ENCODE measurements around the gene CGRRF1. TPM values are rescaled to one million over a fixed set of nuclear protein-coding genes. Genes with fewer than 3 reads are reported as not detected.
A peak's percentile ranks its signal among the peaks of the same experiment; 100 is the strongest.

CGRRF1 gene
- total and polyA plus RNA-seq, 5 donors from 2014 or later = 27.7 to 45.6 (median 31.5) TPM

GRCh38 chr14:54564868-54565784, 55.4 kb downstream of the CGRRF1 start:
- Mint-ChIP-seq H3K27me3 (peaks cover 52% of the 10 kb centered on the region), H3K4me3 (peak overlapping the region; percentile 82 to 94 (median 89)), H3K27ac (peak overlapping the region; percentile 48 to 93 (median 61)), H3K36me3 (no peaks in the 10 kb centered on the region), H3K4me1 (peaks cover 6 to 16% (median 10%) of the 10 kb centered on the region in 4 donors), H3K9me3 (peaks cover 0 to 3% (median 0%) of the 10 kb centered on the region in 7 donors)
- H3K4me3 ChIP-seq (ENCODE audit: low read depth, low read length) = peak overlapping the region; percentile 70
- H3K27ac ChIP-seq (ENCODE audit: insufficient read depth, low read length, poor library complexity, severe bottlenecking) = peak overlapping the region; percentile 75
- H3K9me3 ChIP-seq (ENCODE audit: control insufficient read depth in 2 of 2, low read length in 2 of 2) = no peaks in the 10 kb centered on the region
- peak; percentile 42 to 72 (median 65) for DNase-seq
- H3K4me1 ChIP-seq (ENCODE audit: control insufficient read depth, insufficient read depth, low read length, poor library complexity, severe bottlenecking) = peaks cover 33% of the 10 kb centered on the region
- no peaks in the 10 kb centered on the region for H3K36me3 ChIP-seq (ENCODE audit: control insufficient read depth, insufficient read depth, low read length)
- peak; percentile 40 to 50 for ATAC-seq (ENCODE audit: low read depth in 2 of 2)
- H3K27me3 ChIP-seq (ENCODE audit: control insufficient read depth, insufficient read depth, low read length) = peaks cover 16% of the 10 kb centered on the region

- Mint-ChIP-seq H3K4me3 (peak overlapping the region; percentile 82 to 94 (median 89)), H3K9me3 (peaks cover 0 to 3% (median 0%) of the 10 kb centered on the region in 7 donors), H3K27ac (peak overlapping the region; percentile 52 to 93 (median 56)), H3K27me3 (peaks cover 51% of the 10 kb centered on the region), H3K36me3 (no peaks in the 10 kb centered on the region), H3K4me1 (peaks cover 6 to 16% (median 10%) of the 10 kb centered on the region in 4 donors)
- DNase-seq (peak; percentile 69 to 82 (median 82)), ATAC-seq (ENCODE audit: low read depth in 2 of 2) (peak; percentile 79 to 80)
- H3K36me3 ChIP-seq (ENCODE audit: control insufficient read depth, insufficient read depth, low read length) = no peaks in the 10 kb centered on the region
- peak overlapping the region; percentile 75 for H3K27ac ChIP-seq (ENCODE audit: insufficient read depth, low read length, poor library complexity, severe bottlenecking)
- H3K27me3 ChIP-seq (ENCODE audit: control insufficient read depth, insufficient read depth, low read length) = peaks cover 17% of the 10 kb centered on the region
- H3K4me3 ChIP-seq (ENCODE audit: low read depth, low read length) = no peak overlapping the region
- H3K9me3 ChIP-seq (ENCODE audit: control insufficient read depth in 2 of 2, low read length in 2 of 2) = no peaks in the 10 kb centered on the region
- peaks cover 33% of the 10 kb centered on the region for H3K4me1 ChIP-seq (ENCODE audit: control insufficient read depth, insufficient read depth, low read length, poor library complexity, severe bottlenecking)
Measured at GRCh38 chr14:54565785-54566409, 56.2 kb downstream of the CGRRF1 start.

- peak within 1 kb of the TSS; percentile 60 to 93 (median 91) for H3K27ac Mint-ChIP-seq
- H3K36me3 Mint-ChIP-seq = no peaks in the 10 kb centered on the region
- H3K4me1 Mint-ChIP-seq = peaks cover 6 to 16% (median 10%) of the 10 kb centered on the region in 4 donors
- DNase-seq (peak; percentile 49 to 77 (median 61)), ATAC-seq (ENCODE audit: low read depth in 2 of 2) (peak; percentile 15 to 36)
- H3K27me3 Mint-ChIP-seq = peaks cover 53% of the 10 kb centered on the region
- Histone ChIP-seq H3K9me3 (ENCODE audit: control insufficient read depth in 2 of 2, low read length in 2 of 2) (no peaks in the 10 kb centered on the region), H3K27me3 (ENCODE audit: control insufficient read depth, insufficient read depth, low read length) (peaks cover 17% of the 10 kb centered on the region), H3K4me1 (ENCODE audit: control insufficient read depth, insufficient read depth, low read length, poor library complexity, severe bottlenecking) (peaks cover 33% of the 10 kb centered on the region), H3K36me3 (ENCODE audit: control insufficient read depth, insufficient read depth, low read length) (no peaks in the 10 kb centered on the region), H3K4me3 (ENCODE audit: low read depth, low read length) (peak within 1 kb of the TSS; percentile 70), H3K27ac (ENCODE audit: insufficient read depth, low read length, poor library complexity, severe bottlenecking) (peak within 1 kb of the TSS; percentile 45)
- H3K9me3 Mint-ChIP-seq = peaks cover 0 to 3% (median 0%) of the 10 kb centered on the region in 7 donors
- peak within 1 kb of the TSS; percentile 94 to 96 (median 95) for H3K4me3 Mint-ChIP-seq
Measured at GRCh38 chr14:54566410-54567223, 56.9 kb downstream of the CGRRF1 start, which contains the start of gene SAMD4A. Gene SAMD4A (plus strand): TSS chr14:54567128. CDS start chr14:54567917, 789 bp downstream.

- Mint-ChIP-seq H3K27ac (peak overlapping the region in 2 of 3 donors; percentile 84 to 91), H3K36me3 (peaks cover 3% of the 10 kb centered on the region), H3K27me3 (peaks cover 52% of the 10 kb centered on the region), H3K4me1 (peaks cover 6 to 16% (median 10%) of the 10 kb centered on the region in 4 donors), H3K9me3 (peaks cover 0 to 6% (median 3%) of the 10 kb centered on the region in 7 donors), H3K4me3 (peak overlapping the region; percentile 94 to 96 (median 95))
- DNase-seq (no peak), ATAC-seq (ENCODE audit: low read depth in 2 of 2) (no peak)
- no peaks in the 10 kb centered on the region for H3K36me3 ChIP-seq (ENCODE audit: control insufficient read depth, insufficient read depth, low read length)
- peak overlapping the region; percentile 70 for H3K4me3 ChIP-seq (ENCODE audit: low read depth, low read length)
- H3K27ac ChIP-seq (ENCODE audit: insufficient read depth, low read length, poor library complexity, severe bottlenecking) = peak overlapping the region; percentile 45
- H3K4me1 ChIP-seq (ENCODE audit: control insufficient read depth, insufficient read depth, low read length, poor library complexity, severe bottlenecking) = peaks cover 33% of the 10 kb centered on the region
- H3K9me3 ChIP-seq (ENCODE audit: control insufficient read depth in 2 of 2, low read length in 2 of 2) = peaks cover 4% of the 10 kb centered on the region in 2 experiments
- peaks cover 13% of the 10 kb centered on the region for H3K27me3 ChIP-seq (ENCODE audit: control insufficient read depth, insufficient read depth, low read length)
Measured at GRCh38 chr14:54567224-54567638, 57.5 kb downstream of the CGRRF1 start.

GRCh38 chr14:54567639-54568561, 58.2 kb downstream of the CGRRF1 start:
- Mint-ChIP-seq H3K27me3 (peaks cover 48% of the 10 kb centered on the region), H3K9me3 (peaks cover 0 to 12% (median 3%) of the 10 kb centered on the region in 7 donors), H3K27ac (peak overlapping the region in 2 of 3 donors; percentile 84 to 91), H3K4me1 (peaks cover 6 to 16% (median 10%) of the 10 kb centered on the region in 4 donors), H3K4me3 (peak overlapping the region; percentile 94 to 96 (median 95)), H3K36me3 (peaks cover 6% of the 10 kb centered on the region)
- Histone ChIP-seq H3K4me3 (ENCODE audit: low read depth, low read length) (peak overlapping the region; percentile 70), H3K27ac (ENCODE audit: insufficient read depth, low read length, poor library complexity, severe bottlenecking) (no peak overlapping the region), H3K4me1 (ENCODE audit: control insufficient read depth, insufficient read depth, low read length, poor library complexity, severe bottlenecking) (peaks cover 33% of the 10 kb centered on the region), H3K9me3 (ENCODE audit: control insufficient read depth in 2 of 2, low read length in 2 of 2) (peaks cover 10% of the 10 kb centered on the region in 2 experiments), H3K36me3 (ENCODE audit: control insufficient read depth, insufficient read depth, low read length) (no peaks in the 10 kb centered on the region), H3K27me3 (ENCODE audit: control insufficient read depth, insufficient read depth, low read length) (peaks cover 11% of the 10 kb centered on the region)
- DNase-seq (peak; percentile 9 to 64 (median 36)), ATAC-seq (ENCODE audit: low read depth in 2 of 2) (peak; percentile 17 to 21)

- Mint-ChIP-seq H3K27me3 (peaks cover 45% of the 10 kb centered on the region), H3K4me1 (peaks cover 4 to 15% (median 10%) of the 10 kb centered on the region in 4 donors), H3K4me3 (peak overlapping the region; percentile 57 to 96 (median 68)), H3K27ac (no peak overlapping the region), H3K36me3 (peaks cover 6% of the 10 kb centered on the region), H3K9me3 (peaks cover 0 to 20% (median 3%) of the 10 kb centered on the region in 7 donors)
- ATAC-seq (ENCODE audit: low read depth in 2 of 2) = no peak
- Histone ChIP-seq H3K4me3 (ENCODE audit: low read depth, low read length) (no peak overlapping the region), H3K27ac (ENCODE audit: insufficient read depth, low read length, poor library complexity, severe bottlenecking) (no peak overlapping the region), H3K36me3 (ENCODE audit: control insufficient read depth, insufficient read depth, low read length) (no peaks in the 10 kb centered on the region), H3K9me3 (ENCODE audit: control insufficient read depth in 2 of 2, low read length in 2 of 2) (peaks cover 17% of the 10 kb centered on the region in 2 experiments), H3K4me1 (ENCODE audit: control insufficient read depth, insufficient read depth, low read length, poor library complexity, severe bottlenecking) (peaks cover 33% of the 10 kb centered on the region), H3K27me3 (ENCODE audit: control insufficient read depth, insufficient read depth, low read length) (peaks cover 11% of the 10 kb centered on the region)
- no peak for DNase-seq
Measured at GRCh38 chr14:54568821-54569595, 59.3 kb downstream of the CGRRF1 start.
